Measurements from ENCODE around the gene HSDL2. TPM values are rescaled to one million over a fixed set of nuclear protein-coding genes. Genes with fewer than 3 reads are reported as not detected.

Gene HSDL2
- total and polyA plus RNA-seq, 7 experiments from 2014 or later: 9.2 to 24.6 (median 15.5) TPM

GRCh38 chr9:112520069-112520468 lies 140.2 kb downstream of the HSDL2 start:
- H3K4me1 Mint-ChIP-seq: peaks cover 0 to 17% (median 0%) of the 10 kb centered on the region in 7 donors
- ChIA-PET CTCF (no interaction called here), POLR2A (no interaction called here)
- no peaks in the 10 kb centered on the region for H3K36me3 ChIP-seq (ENCODE audit: control insufficient read depth in 2 of 3, insufficient read depth in 3 of 3, low read length in 3 of 3)
- H3K36me3 Mint-ChIP-seq: peaks cover 0 to 6% (median 0%) of the 10 kb centered on the region in 5 donors
- H3K4me1 ChIP-seq (ENCODE audit: control insufficient read depth in 2 of 2, insufficient read depth in 2 of 2, low read length in 2 of 2): no peaks in the 10 kb centered on the region
- H3K27me3 ChIP-seq (ENCODE audit: control insufficient read depth in 2 of 2, insufficient read depth in 2 of 2, low read length in 2 of 2): no peaks in the 10 kb centered on the region
- intact Hi-C loops (cut with micrococcal nuclease): no loop called here
- H3K27me3 Mint-ChIP-seq: no peaks in the 10 kb centered on the region
- no peak overlapping the region for H3K4me3 ChIP-seq (ENCODE audit: low read length)
- H3K9me3 Mint-ChIP-seq: no peaks in the 10 kb centered on the region
- peak overlapping the region in 1 of 9 donors; percentile 10 for H3K27ac Mint-ChIP-seq
- DNase-seq (no peak), ATAC-seq (no peak)
- no peaks in the 10 kb centered on the region for H3K9me3 ChIP-seq (ENCODE audit: control insufficient read depth in 2 of 3, low read length in 3 of 3)
- no peak overlapping the region for H3K27ac ChIP-seq (ENCODE audit: low read depth, low read length)
- no peak overlapping the region for H3K4me3 Mint-ChIP-seq

GRCh38 chr9:112520656-112521055 lies 140.7 kb downstream of the HSDL2 start:
- no peak for DNase-seq
- Mint-ChIP-seq H3K27me3 (no peaks in the 10 kb centered on the region), H3K27ac (no peak overlapping the region), H3K4me1 (peaks cover 0 to 17% (median 0%) of the 10 kb centered on the region in 7 donors), H3K4me3 (no peak overlapping the region), H3K36me3 (peaks cover 0 to 6% (median 0%) of the 10 kb centered on the region in 5 donors), H3K9me3 (no peaks in the 10 kb centered on the region)
- Histone ChIP-seq H3K36me3 (ENCODE audit: control insufficient read depth in 2 of 3, insufficient read depth in 3 of 3, low read length in 3 of 3) (no peaks in the 10 kb centered on the region), H3K4me1 (ENCODE audit: control insufficient read depth in 2 of 2, insufficient read depth in 2 of 2, low read length in 2 of 2) (no peaks in the 10 kb centered on the region), H3K9me3 (ENCODE audit: control insufficient read depth in 2 of 3, low read length in 3 of 3) (no peaks in the 10 kb centered on the region), H3K27me3 (ENCODE audit: control insufficient read depth in 2 of 2, insufficient read depth in 2 of 2, low read length in 2 of 2) (no peaks in the 10 kb centered on the region), H3K4me3 (ENCODE audit: low read length) (no peak overlapping the region), H3K27ac (ENCODE audit: low read depth, low read length) (no peak overlapping the region)
- intact Hi-C loops (cut with micrococcal nuclease): no loop called here
- POLR2A ChIA-PET: no interaction called here
- CTCF ChIA-PET: no interaction called here
- ATAC-seq: no peak

Other genes starting within 250 kb of the HSDL2 start
- gene SUSD1, start 204.8 kb upstream of the HSDL2 start, total RNA-seq: 10 to 100 TPM in 3 of 5 experiments, 1 to 10 TPM in 2; 2.3 to 27.0 (median 10.7) TPM
- 1 to 10 TPM; 3.6 to 4.6 TPM for gene SUSD1, start 204.8 kb upstream of the HSDL2 start, polyA plus RNA-seq
- 100 to 1,000 TPM in 4 of 5 experiments, 10 to 100 TPM in 1; 99.2 to 148 (median 124) TPM for gene PTBP3, start 46.5 kb upstream of the HSDL2 start, total RNA-seq
- gene PTBP3, start 46.5 kb upstream of the HSDL2 start, polyA plus RNA-seq: 10 to 100 TPM; 28.8 to 39.8 TPM
- 1 to 10 TPM; 6.2 to 8.3 (median 7.0) TPM for gene KIAA1958, start 106.7 kb downstream of the HSDL2 start, total RNA-seq
- 1 to 10 TPM; 3.2 to 5.4 TPM for gene KIAA1958, start 106.7 kb downstream of the HSDL2 start, polyA plus RNA-seq